ENCODE results near the gene AAGAB. TPM values are rescaled to one million over a fixed set of nuclear protein-coding genes. Genes with fewer than 3 reads are reported as not detected.

AAGAB gene
- total and polyA plus RNA-seq, 8 donors: 11.2 to 89.5 (median 32.0) TPM

DNA sequence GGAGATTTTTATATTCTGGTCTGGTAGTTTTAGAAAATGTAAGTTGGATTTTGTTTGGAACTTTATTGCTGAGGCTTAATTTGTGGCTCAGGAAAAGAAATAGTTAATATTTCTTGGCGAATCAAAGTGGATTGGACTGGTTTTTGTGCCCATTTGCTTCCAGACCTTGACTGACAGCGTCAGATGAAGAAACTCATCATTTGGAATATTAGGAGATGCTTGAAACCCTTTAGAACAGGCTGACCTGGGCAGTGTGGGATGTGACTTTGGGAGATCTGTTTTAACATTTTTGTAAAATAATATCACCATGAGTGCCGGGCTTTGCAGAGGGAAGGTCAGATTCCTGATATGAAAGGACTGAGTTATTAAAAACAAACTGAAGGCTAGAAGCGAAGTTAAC lies 83.0 kb downstream of the AAGAB start:
- whole genome bisulfite sequencing, 5 donors: 69 to 82% (median 76%) methylated on average over 4 of the region's 4 CpGs
- TF ChIP-seq, protein P1, sequence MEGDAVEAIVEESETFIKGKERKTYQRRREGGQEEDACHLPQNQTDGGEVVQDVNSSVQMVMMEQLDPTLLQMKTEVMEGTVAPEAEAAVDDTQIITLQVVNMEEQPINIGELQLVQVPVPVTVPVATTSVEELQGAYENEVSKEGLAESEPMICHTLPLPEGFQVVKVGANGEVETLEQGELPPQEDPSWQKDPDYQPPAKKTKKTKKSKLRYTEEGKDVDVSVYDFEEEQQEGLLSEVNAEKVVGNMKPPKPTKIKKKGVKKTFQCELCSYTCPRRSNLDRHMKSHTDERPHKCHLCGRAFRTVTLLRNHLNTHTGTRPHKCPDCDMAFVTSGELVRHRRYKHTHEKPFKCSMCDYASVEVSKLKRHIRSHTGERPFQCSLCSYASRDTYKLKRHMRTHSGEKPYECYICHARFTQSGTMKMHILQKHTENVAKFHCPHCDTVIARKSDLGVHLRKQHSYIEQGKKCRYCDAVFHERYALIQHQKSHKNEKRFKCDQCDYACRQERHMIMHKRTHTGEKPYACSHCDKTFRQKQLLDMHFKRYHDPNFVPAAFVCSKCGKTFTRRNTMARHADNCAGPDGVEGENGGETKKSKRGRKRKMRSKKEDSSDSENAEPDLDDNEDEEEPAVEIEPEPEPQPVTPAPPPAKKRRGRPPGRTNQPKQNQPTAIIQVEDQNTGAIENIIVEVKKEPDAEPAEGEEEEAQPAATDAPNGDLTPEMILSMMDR (IDR thresholded peaks at IDR 0.05): no peak
- TF ChIP-seq POLR2A (IDR thresholded peaks at IDR 0.05) (no peak), EP300 (IDR thresholded peaks at IDR 0.05) (no peak), POLR2AphosphoS5 (IDR thresholded peaks at IDR 0.05) (no peak)
- H3K36me3 ChIP-seq: peaks cover 11 to 82% (median 67%) of the 10 kb centered on the region in 4 donors
- no peak overlapping the region for H3K27ac ChIP-seq
- no peak for DNase-seq
- no peak overlapping the region for H3K4me3 ChIP-seq
- peaks cover 25 to 49% (median 35%) of the 10 kb centered on the region in 4 donors for H3K4me1 ChIP-seq
- H3K9me3 ChIP-seq: no peaks in the 10 kb centered on the region
- H3K27me3 ChIP-seq: no peaks in the 10 kb centered on the region
- intact Hi-C loops (cut with DNase I; ENCODE audit: low total_unique reads): no loop called here

DNA sequence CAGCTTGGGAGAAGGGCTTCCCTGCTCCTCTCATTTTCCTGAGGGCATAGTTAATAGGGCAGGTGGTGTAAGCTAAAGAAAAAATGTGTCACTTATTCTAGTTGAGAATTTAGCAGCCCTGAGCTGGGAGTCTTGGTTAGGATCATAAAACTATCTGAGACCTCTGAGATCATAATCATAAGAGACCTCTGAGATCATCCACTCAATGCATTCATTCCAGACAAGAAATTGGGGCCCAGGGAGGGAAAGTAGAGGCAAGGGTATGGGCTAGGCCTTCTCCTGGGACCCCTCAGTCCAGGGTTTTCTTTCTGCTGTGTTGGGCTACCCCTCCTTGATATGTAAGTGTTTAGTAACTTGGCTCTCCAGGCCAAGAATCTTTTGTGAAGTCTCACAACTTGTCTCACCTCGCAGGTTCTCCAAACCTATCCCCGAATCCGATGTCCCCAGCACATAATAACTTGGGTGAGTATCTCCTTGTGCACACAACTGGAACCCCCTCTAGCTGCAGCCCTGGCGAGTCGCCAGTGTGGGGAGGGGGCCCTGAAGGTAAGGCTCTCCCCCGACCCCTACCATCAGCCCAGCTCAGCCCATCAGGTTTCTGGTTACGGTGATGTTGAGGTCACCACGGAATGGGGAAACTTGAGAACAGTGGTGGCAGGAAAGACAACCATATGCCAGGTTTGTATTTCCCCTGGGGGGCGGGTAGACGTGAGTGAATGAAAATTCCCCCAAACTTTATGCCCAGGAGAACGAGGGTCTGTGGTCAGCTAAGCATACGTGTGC lies 84.1 kb downstream of the AAGAB start:
- TF ChIP-seq POLR2A (IDR thresholded peaks at IDR 0.05): no peak
- TF ChIP-seq EP300 (IDR thresholded peaks at IDR 0.05): no peak
- TF ChIP-seq POLR2AphosphoS5 (IDR thresholded peaks at IDR 0.05): no peak
- TF ChIP-seq, protein P1 (IDR thresholded peaks at IDR 0.05): no peak
- H3K4me3 ChIP-seq: no peak overlapping the region
- no peaks in the 10 kb centered on the region for H3K9me3 ChIP-seq
- no peak for DNase-seq
- H3K4me1 ChIP-seq: peaks cover 14 to 38% (median 24%) of the 10 kb centered on the region in 4 donors
- peaks cover 13 to 94% (median 78%) of the 10 kb centered on the region in 4 donors for H3K36me3 ChIP-seq
- no peak overlapping the region for H3K27ac ChIP-seq
- intact Hi-C loops (cut with DNase I; ENCODE audit: low total_unique reads): no loop called here
- no peaks in the 10 kb centered on the region for H3K27me3 ChIP-seq
- WGBS, 5 donors: 88 to 91% (median 89%) methylated on average over 12 of the region's 12 CpGs

DNA sequence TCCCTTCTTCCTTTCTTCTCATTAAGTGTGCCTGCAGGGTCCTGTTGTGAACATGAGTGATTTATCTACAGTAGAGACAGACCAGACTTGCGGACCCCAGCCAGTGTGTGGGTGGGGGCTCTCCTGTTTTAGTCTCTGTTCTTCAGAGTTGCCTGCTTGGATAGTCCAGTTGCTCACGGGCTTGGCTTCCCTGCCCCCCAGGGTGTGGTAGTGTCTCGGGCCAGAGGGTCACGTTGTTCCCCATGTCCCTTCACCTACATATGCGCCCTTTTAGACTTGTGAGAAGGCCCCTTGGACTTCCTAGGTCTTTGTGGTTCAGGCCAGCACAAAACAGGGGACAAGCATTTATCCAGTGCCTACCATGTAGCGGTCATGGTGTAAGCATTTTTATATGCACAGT lies 85.8 kb downstream of the AAGAB start:
- intact Hi-C loops (cut with DNase I; ENCODE audit: low total_unique reads): no loop called here
- Histone ChIP-seq H3K4me1 (peaks cover 9 to 31% (median 14%) of the 10 kb centered on the region in 4 donors), H3K4me3 (no peak overlapping the region), H3K27ac (peak overlapping the region in 2 of 5 donors; percentile 43 to 56), H3K36me3 (peaks cover 17 to 92% (median 77%) of the 10 kb centered on the region in 4 donors), H3K9me3 (no peaks in the 10 kb centered on the region), H3K27me3 (no peaks in the 10 kb centered on the region)
- TF ChIP-seq POLR2AphosphoS5 (IDR thresholded peaks at IDR 0.05): no peak
- TF ChIP-seq, protein P1 (IDR thresholded peaks at IDR 0.05): no peak
- TF ChIP-seq EP300 (IDR thresholded peaks at IDR 0.05): no peak
- TF ChIP-seq POLR2A (IDR thresholded peaks at IDR 0.05): no peak
- WGBS, 5 donors: 62 to 86% (median 83%) methylated on average over 5 to 6 of the region's 6 CpGs
- DNase-seq: no peak

DNA sequence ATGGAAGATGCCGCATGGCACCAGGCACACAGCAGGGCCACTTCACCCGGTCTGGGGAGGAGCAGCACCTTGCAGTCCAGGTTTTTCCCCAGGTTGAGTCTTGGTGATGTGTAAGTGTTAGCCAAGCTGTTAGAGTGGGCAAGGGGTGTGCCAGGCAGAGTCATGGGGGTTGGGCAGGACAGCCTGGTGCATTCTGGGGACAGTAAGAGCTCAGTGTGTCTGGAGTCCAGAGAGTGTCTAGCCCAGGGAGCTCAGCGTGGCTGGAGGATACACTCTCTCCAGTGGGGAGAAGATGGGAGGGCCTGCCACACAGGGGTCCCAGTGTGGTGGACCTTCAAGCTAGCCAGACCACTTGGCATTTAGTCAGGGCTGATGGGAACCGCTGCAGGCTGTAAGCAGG lies 87.4 kb downstream of the AAGAB start:
- intact Hi-C loops (cut with DNase I; ENCODE audit: low total_unique reads): no loop called here
- no peak overlapping the region for H3K4me3 ChIP-seq
- H3K27me3 ChIP-seq: no peaks in the 10 kb centered on the region
- no peak for DNase-seq
- peak overlapping the region in 2 of 5 donors; percentile 17 to 39 for H3K27ac ChIP-seq
- 86 to 96% (median 95%) methylated on average over 4 of the region's 4 CpGs for WGBS, 5 donors
- H3K9me3 ChIP-seq: no peaks in the 10 kb centered on the region
- TF ChIP-seq POLR2A (IDR thresholded peaks at IDR 0.05) (no peak), POLR2AphosphoS5 (IDR thresholded peaks at IDR 0.05) (no peak), EP300 (IDR thresholded peaks at IDR 0.05) (no peak)
- TF ChIP-seq, protein P1 (IDR thresholded peaks at IDR 0.05): no peak
- peaks cover 17 to 78% (median 66%) of the 10 kb centered on the region in 4 donors for H3K36me3 ChIP-seq
- H3K4me1 ChIP-seq: peaks cover 9 to 32% (median 15%) of the 10 kb centered on the region in 4 donors

Data from stomach (tissue), 9 donors.